ENCODE results near the gene ZDHHC11.
"Not testable (repeated sequence)": the region's sequence is repeated elsewhere in the genome, so short reads cannot be mapped to it uniquely, and the experiment has no call there.

DNA sequence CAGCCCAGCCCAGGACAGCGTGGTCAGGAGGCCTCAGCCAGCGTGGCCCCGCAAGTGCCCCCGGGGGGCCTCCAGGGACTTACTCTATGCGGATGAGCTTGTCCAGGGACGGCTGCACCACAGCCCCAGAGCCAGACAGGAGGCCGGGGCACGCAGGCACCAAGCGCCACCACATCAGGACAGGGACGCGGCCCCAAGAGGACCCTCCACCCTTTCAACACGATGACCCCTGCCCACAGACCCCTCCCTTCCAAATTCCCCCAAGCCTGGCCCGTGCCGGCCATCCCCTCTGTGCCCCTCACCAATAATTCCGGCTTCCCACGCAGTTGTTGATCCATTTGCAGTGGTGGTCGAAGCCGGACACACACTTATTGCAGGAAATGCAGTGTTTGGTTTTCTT, 3.6 kb downstream of the ZDHHC11 start:
- TF ChIP-seq, protein P1, sequence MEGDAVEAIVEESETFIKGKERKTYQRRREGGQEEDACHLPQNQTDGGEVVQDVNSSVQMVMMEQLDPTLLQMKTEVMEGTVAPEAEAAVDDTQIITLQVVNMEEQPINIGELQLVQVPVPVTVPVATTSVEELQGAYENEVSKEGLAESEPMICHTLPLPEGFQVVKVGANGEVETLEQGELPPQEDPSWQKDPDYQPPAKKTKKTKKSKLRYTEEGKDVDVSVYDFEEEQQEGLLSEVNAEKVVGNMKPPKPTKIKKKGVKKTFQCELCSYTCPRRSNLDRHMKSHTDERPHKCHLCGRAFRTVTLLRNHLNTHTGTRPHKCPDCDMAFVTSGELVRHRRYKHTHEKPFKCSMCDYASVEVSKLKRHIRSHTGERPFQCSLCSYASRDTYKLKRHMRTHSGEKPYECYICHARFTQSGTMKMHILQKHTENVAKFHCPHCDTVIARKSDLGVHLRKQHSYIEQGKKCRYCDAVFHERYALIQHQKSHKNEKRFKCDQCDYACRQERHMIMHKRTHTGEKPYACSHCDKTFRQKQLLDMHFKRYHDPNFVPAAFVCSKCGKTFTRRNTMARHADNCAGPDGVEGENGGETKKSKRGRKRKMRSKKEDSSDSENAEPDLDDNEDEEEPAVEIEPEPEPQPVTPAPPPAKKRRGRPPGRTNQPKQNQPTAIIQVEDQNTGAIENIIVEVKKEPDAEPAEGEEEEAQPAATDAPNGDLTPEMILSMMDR (IDR thresholded peaks at IDR 0.05), result not testable (repeated sequence)
- TF ChIP-seq EP300 (IDR thresholded peaks at IDR 0.05), result not testable (repeated sequence)
